Liver (tissue), 9 donors: ENCODE measurements around the gene CCN2. TPM values are rescaled to one million over a fixed set of nuclear protein-coding genes. Genes with fewer than 3 reads are reported as not detected.
A peak's percentile ranks its signal among the peaks of the same experiment; 100 is the strongest.

Experiments
- DNase-seq: peaks from one replicate; pipeline ENCODE4 v3.0.0-alpha.2; 2017; ENCODE audit warnings: low spot score
- H3K27ac ChIP-seq, 2 donors: one replicate each; pipeline ENCODE4 v1.7.0; 2013; ENCODE audit warnings: inconsistent platforms in 2 of 2, low read length in 2 of 2, control low read depth in 1 of 2, low read depth in 1 of 2, mild to moderate bottlenecking in 1 of 2
- H3K27me3 ChIP-seq, 4 donors: one replicate each; pipeline versions ENCODE4 v1.6.1 to v1.7.0; 2013; ENCODE audit warnings: low read length in 3 of 4, inconsistent platforms in 1 of 4, mild to moderate bottlenecking in 1 of 4, moderate library complexity in 1 of 4; ENCODE audit not compliant: control insufficient read depth in 4 of 4, insufficient read depth in 4 of 4
- H3K36me3 ChIP-seq, 4 donors: one replicate each; pipeline versions ENCODE4 v1.6.1 to v1.7.0; 2013; ENCODE audit warnings: low read length in 3 of 4, mild to moderate bottlenecking in 3 of 4, low read depth in 1 of 4, moderate library complexity in 1 of 4; ENCODE audit not compliant: control insufficient read depth in 4 of 4, insufficient read depth in 3 of 4
- H3K4me1 ChIP-seq, 4 donors: one replicate each; pipeline versions ENCODE4 v1.6.1 to v1.7.0; 2013; ENCODE audit warnings: low read length in 3 of 4, mild to moderate bottlenecking in 3 of 4, moderate library complexity in 1 of 4; ENCODE audit not compliant: control insufficient read depth in 4 of 4, insufficient read depth in 4 of 4
- H3K4me3 ChIP-seq, 3 donors: one replicate each; pipeline versions ENCODE4 v1.6.1 to v1.7.0; 2013; ENCODE audit warnings: low read length in 3 of 3, control low read depth in 1 of 3, low read depth in 1 of 3, mild to moderate bottlenecking in 1 of 3
- H3K9ac ChIP-seq, 2 donors: one replicate each; pipeline ENCODE4 v1.7.0; 2013; ENCODE audit warnings: low read length in 2 of 2, mild to moderate bottlenecking in 2 of 2, moderate library complexity in 2 of 2, control low read depth in 1 of 2, low read depth in 1 of 2
- H3K9me3 ChIP-seq, 4 donors: one replicate each; pipeline versions ENCODE4 v1.6.1 to v1.7.0; 2013; ENCODE audit warnings: low read length in 3 of 4; ENCODE audit not compliant: control insufficient read depth in 4 of 4
- EGR1 ChIP-seq, 2 donors: IDR thresholded peaks; 2 replicates each; pipeline ENCODE4 v1.6.1; 2016 to 2018; ENCODE audit warnings: antibody characterized with exemption in 2 of 2, low read depth in 2 of 2
- FOXA1 ChIP-seq: IDR thresholded peaks from 2 replicates; pipeline ENCODE4 v1.6.1; 2016; ENCODE audit warnings: antibody characterized with exemption
- FOXA2 ChIP-seq: IDR thresholded peaks from 2 replicates; pipeline ENCODE4 v1.6.1; 2016; ENCODE audit warnings: antibody characterized with exemption
- GABPA ChIP-seq, 2 donors: IDR thresholded peaks in 1 of 2; conservative IDR thresholded peaks in 1 of 2; 2 replicates each; pipeline ENCODE4 v1.6.1; 2016; ENCODE audit warnings: antibody characterized with exemption in 2 of 2, mild to moderate bottlenecking in 1 of 2, moderate library complexity in 1 of 2
- HNF4A ChIP-seq, 2 donors: conservative IDR thresholded peaks; 2 replicates each; pipeline ENCODE4 v1.6.1; 2016; ENCODE audit warnings: antibody characterized with exemption in 2 of 2, mild to moderate bottlenecking in 2 of 2
- HNF4G ChIP-seq: IDR thresholded peaks from 2 replicates; pipeline ENCODE4 v1.6.1; 2016; ENCODE audit warnings: antibody characterized with exemption
- JUND ChIP-seq, 2 donors: IDR thresholded peaks; 2 replicates each; pipeline ENCODE4 v1.6.1; 2016; ENCODE audit warnings: antibody characterized with exemption in 2 of 2
- NR2F2 ChIP-seq: IDR thresholded peaks from 2 replicates; pipeline ENCODE4 v1.6.1; 2016; ENCODE audit warnings: antibody characterized with exemption
- RAD21 ChIP-seq, 2 donors: IDR thresholded peaks; 2 replicates each; pipeline ENCODE4 v1.6.1; 2016; ENCODE audit warnings: antibody characterized with exemption in 2 of 2, mild to moderate bottlenecking in 2 of 2
- RXRA ChIP-seq, 2 donors: IDR thresholded peaks; 2 replicates each; pipeline ENCODE4 v1.6.1; 2017 to 2018; ENCODE audit warnings: antibody characterized with exemption in 2 of 2, mild to moderate bottlenecking in 1 of 2
- SP1 ChIP-seq: IDR thresholded peaks from 2 replicates; pipeline ENCODE4 v1.6.1; 2018; ENCODE audit warnings: antibody characterized with exemption, mild to moderate bottlenecking
- TAF1 ChIP-seq: conservative IDR thresholded peaks from 2 replicates; pipeline ENCODE4 v1.6.1; 2016; ENCODE audit warnings: antibody characterized with exemption, mild to moderate bottlenecking
- YY1 ChIP-seq: IDR thresholded peaks from 2 replicates; pipeline ENCODE4 v1.6.1; 2016; ENCODE audit warnings: antibody characterized with exemption, mild to moderate bottlenecking
- WGBS: extraction: QIAGEN DNeasy Blood & Tissue Kit; methylation state at CpG from one replicate; pipeline ENCODE4 v1.1.7; 2013; 5-methylcytosine and 5-hydroxymethylcytosine counted together
- polyA plus RNA-seq, 2 donors: library from polyadenylated mRNA; stranded (reverse) in 1 of 2; unstranded in 1 of 2; fragments of 200-250 nt in 1 of 2; fragments of >200 nt in 1 of 2; fragmentation: Nextera tagmentation in 1 of 2; extraction: Ambion mirVana in 1 of 2; gene quantifications; one replicate each; pipeline versions ENCODE4 v1.2.1 to v1.2.3, GENCODE V29; 2013 to 2015
- total RNA-seq, 2 donors: library from RNA; depleted of rRNA; stranded (reverse); fragments of >200 nt; gene quantifications; one replicate each; pipeline ENCODE4 v1.2.3, GENCODE V29; 2014
- TF ChIP-seq, protein P1 (sequence below): IDR thresholded peaks from 2 replicates; pipeline ENCODE4 v1.6.1; 2016; ENCODE audit warnings: antibody characterized with exemption
- TF ChIP-seq, protein P2 (sequence below): fragments of 150-350 bp; IDR thresholded peaks from 2 replicates; pipeline ENCODE4 v1.5.1; 2017; ENCODE audit warnings: improper control_type of control experiment, low read depth, low read length; ENCODE audit not compliant: missing input control
- TF ChIP-seq, protein P3 (sequence below): IDR thresholded peaks from 2 replicates; pipeline ENCODE4 v1.6.1; 2016; ENCODE audit warnings: antibody characterized with exemption
- TF ChIP-seq, protein P4 (sequence below): IDR thresholded peaks from 2 replicates; pipeline ENCODE4 v1.6.1; 2016; ENCODE audit warnings: antibody characterized with exemption
- TF ChIP-seq, protein P5 (sequence below): IDR thresholded peaks from 2 replicates; pipeline ENCODE4 v1.6.1; 2016; ENCODE audit warnings: antibody characterized with exemption, mild to moderate bottlenecking
- donor health status: healthy.
- donor health status: healthy.
- donor health status: healthy.
- donor health status: healthy.
- donor health status: healthy.

CCN2 gene, protein sequence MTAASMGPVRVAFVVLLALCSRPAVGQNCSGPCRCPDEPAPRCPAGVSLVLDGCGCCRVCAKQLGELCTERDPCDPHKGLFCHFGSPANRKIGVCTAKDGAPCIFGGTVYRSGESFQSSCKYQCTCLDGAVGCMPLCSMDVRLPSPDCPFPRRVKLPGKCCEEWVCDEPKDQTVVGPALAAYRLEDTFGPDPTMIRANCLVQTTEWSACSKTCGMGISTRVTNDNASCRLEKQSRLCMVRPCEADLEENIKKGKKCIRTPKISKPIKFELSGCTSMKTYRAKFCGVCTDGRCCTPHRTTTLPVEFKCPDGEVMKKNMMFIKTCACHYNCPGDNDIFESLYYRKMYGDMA
- total RNA-seq (10 to 100 TPM in 1 of 2 donors, 1 to 10 TPM in 1; 7.3 to 22.2 TPM), polyA plus RNA-seq (10 to 100 TPM; 16.7 to 26.9 TPM)

DNA sequence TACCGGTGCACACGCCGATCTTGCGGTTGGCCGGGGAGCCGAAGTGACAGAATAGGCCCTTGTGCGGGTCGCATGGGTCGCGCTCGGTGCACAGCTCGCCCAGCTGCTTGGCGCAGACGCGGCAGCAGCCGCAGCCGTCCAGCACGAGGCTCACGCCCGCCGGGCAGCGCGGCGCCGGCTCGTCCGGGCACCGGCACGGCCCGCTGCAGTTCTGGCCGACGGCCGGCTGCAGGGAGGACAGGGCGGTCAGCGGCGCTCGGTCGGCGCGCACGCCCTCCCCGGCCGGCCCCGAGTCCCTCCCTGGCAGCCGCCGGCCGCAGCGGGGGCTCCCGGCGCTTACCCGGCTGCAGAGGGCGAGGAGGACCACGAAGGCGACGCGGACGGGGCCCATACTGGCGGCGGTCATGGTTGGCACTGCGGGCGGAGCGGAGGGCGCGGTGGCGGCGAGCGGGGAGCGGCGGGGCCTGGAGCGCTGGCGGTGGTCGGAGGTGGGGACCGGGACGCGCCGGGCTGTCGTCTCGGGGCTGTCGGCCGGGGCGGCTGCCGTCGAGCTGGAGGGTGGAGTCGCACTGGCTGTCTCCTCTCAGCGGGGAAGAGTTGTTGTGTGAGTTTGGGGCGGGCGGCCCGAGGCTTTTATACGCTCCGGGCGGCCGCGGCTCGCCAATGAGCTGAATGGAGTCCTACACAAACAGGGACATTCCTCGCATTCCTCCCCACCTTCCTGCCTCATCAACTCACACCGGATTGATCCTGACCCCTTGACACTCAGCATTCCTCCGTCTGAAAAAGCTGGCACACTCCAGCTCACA lies at the start of gene CCN2:
Gene CCN2, minus strand, starts transcription at position 606 of the 809 bp plus-strand sequence. Its CDS starts 200 bp downstream, at position 406.
- peaks cover 0 to 22% (median 10%) of the 10 kb centered on the region in 4 donors for H3K4me1 ChIP-seq
- no peaks in the 10 kb centered on the region for H3K9me3 ChIP-seq
- under 1% methylated on average over 97 of the region's 97 CpGs for WGBS
- TF ChIP-seq EGR1 (IDR thresholded peaks at IDR 0.05; ENCODE audit: low read depth in 2 of 2) (no peak), JUND (IDR thresholded peaks at IDR 0.05) (peak in 1 of 2 donors; percentile 57), HNF4A (conservative IDR thresholded peaks at IDR 0.05) (peak; percentile 25 to 44), RXRA (IDR thresholded peaks at IDR 0.05) (peak; percentile 55 to 58), FOXA1 (no peak), TAF1 (peak; percentile 92), YY1 (peak; percentile 65), NR2F2 (peak; percentile 99), FOXA2 (no peak), GABPA (IDR thresholded peaks at IDR 0.05 in 1 of 2, conservative IDR thresholded peaks at IDR 0.05 in 1 of 2) (no peak), SP1 (peak; percentile 71), HNF4G (no peak), RAD21 (IDR thresholded peaks at IDR 0.05) (peak; percentile 26 to 39)
- TF ChIP-seq, protein P1, sequence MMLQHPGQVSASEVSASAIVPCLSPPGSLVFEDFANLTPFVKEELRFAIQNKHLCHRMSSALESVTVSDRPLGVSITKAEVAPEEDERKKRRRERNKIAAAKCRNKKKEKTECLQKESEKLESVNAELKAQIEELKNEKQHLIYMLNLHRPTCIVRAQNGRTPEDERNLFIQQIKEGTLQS = no peak
- TF ChIP-seq, protein P2, sequence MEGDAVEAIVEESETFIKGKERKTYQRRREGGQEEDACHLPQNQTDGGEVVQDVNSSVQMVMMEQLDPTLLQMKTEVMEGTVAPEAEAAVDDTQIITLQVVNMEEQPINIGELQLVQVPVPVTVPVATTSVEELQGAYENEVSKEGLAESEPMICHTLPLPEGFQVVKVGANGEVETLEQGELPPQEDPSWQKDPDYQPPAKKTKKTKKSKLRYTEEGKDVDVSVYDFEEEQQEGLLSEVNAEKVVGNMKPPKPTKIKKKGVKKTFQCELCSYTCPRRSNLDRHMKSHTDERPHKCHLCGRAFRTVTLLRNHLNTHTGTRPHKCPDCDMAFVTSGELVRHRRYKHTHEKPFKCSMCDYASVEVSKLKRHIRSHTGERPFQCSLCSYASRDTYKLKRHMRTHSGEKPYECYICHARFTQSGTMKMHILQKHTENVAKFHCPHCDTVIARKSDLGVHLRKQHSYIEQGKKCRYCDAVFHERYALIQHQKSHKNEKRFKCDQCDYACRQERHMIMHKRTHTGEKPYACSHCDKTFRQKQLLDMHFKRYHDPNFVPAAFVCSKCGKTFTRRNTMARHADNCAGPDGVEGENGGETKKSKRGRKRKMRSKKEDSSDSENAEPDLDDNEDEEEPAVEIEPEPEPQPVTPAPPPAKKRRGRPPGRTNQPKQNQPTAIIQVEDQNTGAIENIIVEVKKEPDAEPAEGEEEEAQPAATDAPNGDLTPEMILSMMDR = no peak
- TF ChIP-seq, protein P3, sequence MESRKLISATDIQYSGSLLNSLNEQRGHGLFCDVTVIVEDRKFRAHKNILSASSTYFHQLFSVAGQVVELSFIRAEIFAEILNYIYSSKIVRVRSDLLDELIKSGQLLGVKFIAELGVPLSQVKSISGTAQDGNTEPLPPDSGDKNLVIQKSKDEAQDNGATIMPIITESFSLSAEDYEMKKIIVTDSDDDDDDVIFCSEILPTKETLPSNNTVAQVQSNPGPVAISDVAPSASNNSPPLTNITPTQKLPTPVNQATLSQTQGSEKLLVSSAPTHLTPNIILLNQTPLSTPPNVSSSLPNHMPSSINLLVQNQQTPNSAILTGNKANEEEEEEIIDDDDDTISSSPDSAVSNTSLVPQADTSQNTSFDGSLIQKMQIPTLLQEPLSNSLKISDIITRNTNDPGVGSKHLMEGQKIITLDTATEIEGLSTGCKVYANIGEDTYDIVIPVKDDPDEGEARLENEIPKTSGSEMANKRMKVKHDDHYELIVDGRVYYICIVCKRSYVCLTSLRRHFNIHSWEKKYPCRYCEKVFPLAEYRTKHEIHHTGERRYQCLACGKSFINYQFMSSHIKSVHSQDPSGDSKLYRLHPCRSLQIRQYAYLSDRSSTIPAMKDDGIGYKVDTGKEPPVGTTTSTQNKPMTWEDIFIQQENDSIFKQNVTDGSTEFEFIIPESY = no peak
- TF ChIP-seq, protein P4, sequence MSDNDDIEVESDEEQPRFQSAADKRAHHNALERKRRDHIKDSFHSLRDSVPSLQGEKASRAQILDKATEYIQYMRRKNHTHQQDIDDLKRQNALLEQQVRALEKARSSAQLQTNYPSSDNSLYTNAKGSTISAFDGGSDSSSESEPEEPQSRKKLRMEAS = no peak
- TF ChIP-seq, protein P5, sequence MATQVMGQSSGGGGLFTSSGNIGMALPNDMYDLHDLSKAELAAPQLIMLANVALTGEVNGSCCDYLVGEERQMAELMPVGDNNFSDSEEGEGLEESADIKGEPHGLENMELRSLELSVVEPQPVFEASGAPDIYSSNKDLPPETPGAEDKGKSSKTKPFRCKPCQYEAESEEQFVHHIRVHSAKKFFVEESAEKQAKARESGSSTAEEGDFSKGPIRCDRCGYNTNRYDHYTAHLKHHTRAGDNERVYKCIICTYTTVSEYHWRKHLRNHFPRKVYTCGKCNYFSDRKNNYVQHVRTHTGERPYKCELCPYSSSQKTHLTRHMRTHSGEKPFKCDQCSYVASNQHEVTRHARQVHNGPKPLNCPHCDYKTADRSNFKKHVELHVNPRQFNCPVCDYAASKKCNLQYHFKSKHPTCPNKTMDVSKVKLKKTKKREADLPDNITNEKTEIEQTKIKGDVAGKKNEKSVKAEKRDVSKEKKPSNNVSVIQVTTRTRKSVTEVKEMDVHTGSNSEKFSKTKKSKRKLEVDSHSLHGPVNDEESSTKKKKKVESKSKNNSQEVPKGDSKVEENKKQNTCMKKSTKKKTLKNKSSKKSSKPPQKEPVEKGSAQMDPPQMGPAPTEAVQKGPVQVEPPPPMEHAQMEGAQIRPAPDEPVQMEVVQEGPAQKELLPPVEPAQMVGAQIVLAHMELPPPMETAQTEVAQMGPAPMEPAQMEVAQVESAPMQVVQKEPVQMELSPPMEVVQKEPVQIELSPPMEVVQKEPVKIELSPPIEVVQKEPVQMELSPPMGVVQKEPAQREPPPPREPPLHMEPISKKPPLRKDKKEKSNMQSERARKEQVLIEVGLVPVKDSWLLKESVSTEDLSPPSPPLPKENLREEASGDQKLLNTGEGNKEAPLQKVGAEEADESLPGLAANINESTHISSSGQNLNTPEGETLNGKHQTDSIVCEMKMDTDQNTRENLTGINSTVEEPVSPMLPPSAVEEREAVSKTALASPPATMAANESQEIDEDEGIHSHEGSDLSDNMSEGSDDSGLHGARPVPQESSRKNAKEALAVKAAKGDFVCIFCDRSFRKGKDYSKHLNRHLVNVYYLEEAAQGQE = peak; percentile 51
- H3K9ac ChIP-seq = no peak within 1 kb of the TSS
- no peaks in the 10 kb centered on the region for H3K36me3 ChIP-seq
- DNase-seq = peak; percentile 80
- H3K4me3 ChIP-seq = peak within 1 kb of the TSS; percentile 71 to 86 (median 73)
- no peaks in the 10 kb centered on the region for H3K27me3 ChIP-seq
- peak within 1 kb of the TSS; percentile 74 to 89 for H3K27ac ChIP-seq
